PC-3 (cell line): Measurements from ENCODE around the gene TAF1B. TPM values are rescaled to one million over a fixed set of nuclear protein-coding genes. Genes with fewer than 3 reads are reported as not detected.

Source experiments
- ATAC-seq: fragments of 200-7000 bp; cut with Tn5 transposase; 2 replicates; pipeline ENCODE4 v1.9.1; 2020; ENCODE audit warnings: mild to moderate bottlenecking, moderate library complexity
- BruUV-seq: library from RNA; stranded (reverse); fragments of 400-500 nt; replicated peaks from 2 replicates; lab custom pipeline; 2021; lab: Mats Ljungman, UMichigan
- CTCF ChIA-PET: fragments of 300-600 bp; sonication (Branson Sonifier 250); formaldehyde crosslinking; loops from one replicate; lab custom pipeline; 2022; ENCODE audit warnings: antibody characterized with exemption; lab: Charles Lee
- POLR2A ChIA-PET: fragments of 300-600 bp; sonication (Branson Sonifier 250); formaldehyde crosslinking; loops from one replicate; lab custom pipeline; 2022; ENCODE audit warnings: antibody characterized with exemption; ENCODE audit not compliant: unreplicated experiment; lab: Charles Lee
- DNase-seq: peaks from one replicate; pipeline ENCODE4 v3.0.0-alpha.2; 2015
- H2AFZ ChIP-seq: fragments of 300-600 bp; sonication (generic); 2 replicates; pipeline ENCODE4 v1.6.0; 2016; ENCODE audit warnings: antibody characterized with exemption, low read length
- H3F3A ChIP-seq: fragments of 300-600 bp; sonication (generic); one replicate; pipeline ENCODE4 v1.6.0; 2017; ENCODE audit warnings: antibody characterized with exemption, low read length, control low read depth, mild to moderate bottlenecking; ENCODE audit not compliant: unreplicated experiment
- H3K27ac ChIP-seq: fragments of 300-600 bp; sonication (generic); 2 replicates; pipeline ENCODE4 v1.5.1; 2016; ENCODE audit warnings: mild to moderate bottlenecking, low read length
- H3K27me3 ChIP-seq: fragments of 300-600 bp; sonication (generic); 2 replicates; pipeline ENCODE4 v1.6.1; 2016; ENCODE audit warnings: low read length, mixed read lengths
- H3K36me3 ChIP-seq: fragments of 300-600 bp; sonication (generic); 2 replicates; pipeline ENCODE4 v1.6.1; 2016; ENCODE audit warnings: low read depth, mixed run types, low read length, mixed read lengths
- H3K4me1 ChIP-seq: fragments of 300-600 bp; sonication (generic); 2 replicates; pipeline ENCODE4 v1.5.1; 2016; ENCODE audit warnings: low read length; ENCODE audit not compliant: insufficient read depth
- H3K4me2 ChIP-seq: fragments of 300-600 bp; sonication (generic); 2 replicates; pipeline ENCODE4 v1.6.0; 2016; ENCODE audit warnings: low read length
- H3K4me3 ChIP-seq: fragments of 300-600 bp; sonication (generic); 2 replicates; pipeline ENCODE4 v1.5.1; 2016; ENCODE audit warnings: mild to moderate bottlenecking, low read length, mixed read lengths
- H3K79me2 ChIP-seq: fragments of 300-600 bp; sonication (generic); 2 replicates; pipeline ENCODE4 v1.6.1; 2017; ENCODE audit warnings: low read length, mixed read lengths
- H3K9ac ChIP-seq: fragments of 300-600 bp; sonication (generic); 2 replicates; pipeline ENCODE4 v1.6.0; 2016; ENCODE audit warnings: mild to moderate bottlenecking, low read length
- H3K9me2 ChIP-seq: fragments of 300-600 bp; sonication (generic); replicated peaks from 2 replicates; pipeline ENCODE4 v1.6.1; 2016; ENCODE audit warnings: mixed run types, low read length, mixed read lengths
- H3K9me3 ChIP-seq: fragments of 300-600 bp; sonication (generic); 2 replicates; pipeline ENCODE4 v1.6.1; 2016; ENCODE audit warnings: low read length, mixed read lengths
- H4K20me1 ChIP-seq: fragments of 300-600 bp; sonication (generic); 2 replicates; pipeline ENCODE4 v1.6.1; 2016; ENCODE audit warnings: low read length, mixed read lengths
- CTCF ChIP-seq: fragments of 300-600 bp; sonication (generic); conservative IDR thresholded peaks from 2 replicates; pipeline ENCODE4 v1.5.1; 2017; ENCODE audit warnings: antibody characterized with exemption, low read depth, mild to moderate bottlenecking, low read length
- EZH2 ChIP-seq: fragments of 300-600 bp; sonication (generic); IDR thresholded peaks from one replicate; pipeline ENCODE4 v1.6.1; 2017; ENCODE audit warnings: antibody characterized with exemption, mild to moderate bottlenecking, low read length; ENCODE audit not compliant: unreplicated experiment
- EZH2phosphoT487 ChIP-seq: fragments of 300-600 bp; sonication (generic); IDR thresholded peaks from 2 replicates; pipeline ENCODE4 v1.6.1; 2018; ENCODE audit warnings: mild to moderate bottlenecking, antibody characterized with exemption, low read length, borderline replicate concordance
- intact Hi-C: fragments of 100-400 bp; cut with micrococcal nuclease; formaldehyde crosslinking; loops from 2 replicates; pipeline ENCODE4 v1.9.0; 2023
- total RNA-seq: library from RNA; depleted of rRNA; stranded (reverse); fragments of >200 nt; gene quantifications from 2 replicates; pipeline ENCODE4 v1.2.3, GENCODE V29; 2014

The TAF1B gene
- total RNA-seq, 1 experiment from 2014 or later: 39.5 TPM

GRCh38 chr2:9941996-9942390 lies 98.7 kb downstream of the TAF1B start:
- POLR2A ChIA-PET: no interaction called here

GRCh38 chr2:9944330-9944758 lies 101.1 kb downstream of the TAF1B start:
- ATAC-seq (no peak), DNase-seq (no peak)
- Histone ChIP-seq H3K9me3 (no peaks in the 10 kb centered on the region), H3K36me3 (no peaks in the 10 kb centered on the region), H3K4me3 (no peak overlapping the region), H3K9ac (no peak overlapping the region), H3F3A (no peaks in the 10 kb centered on the region), H3K79me2 (no peaks in the 10 kb centered on the region), H3K4me2 (no peak overlapping the region), H2AFZ (no peak overlapping the region), H3K4me1 (peaks cover 30% of the 10 kb centered on the region), H4K20me1 (no peaks in the 10 kb centered on the region), H3K27me3 (no peaks in the 10 kb centered on the region), H3K9me2 (no peaks in the 10 kb centered on the region), H3K27ac (no peak overlapping the region)
- ChIA-PET POLR2A (no interaction called here), CTCF (no interaction called here)
- no TSS peak for BruUV-seq
- TF ChIP-seq EZH2: no peak
- TF ChIP-seq EZH2phosphoT487: no peak
- no peak for TF ChIP-seq CTCF
- intact Hi-C loops: no loop called here

More at GRCh38 chr2:9941996-9942390, 98.7 kb downstream of the TAF1B start:
- Histone ChIP-seq H3K9me3 (no peaks in the 10 kb centered on the region), H3K27me3 (no peaks in the 10 kb centered on the region), H4K20me1 (no peaks in the 10 kb centered on the region), H3K4me2 (no peak overlapping the region), H3K79me2 (no peaks in the 10 kb centered on the region), H2AFZ (no peak overlapping the region), H3K36me3 (no peaks in the 10 kb centered on the region), H3K9me2 (no peaks in the 10 kb centered on the region), H3K4me3 (no peak overlapping the region), H3F3A (no peaks in the 10 kb centered on the region), H3K4me1 (peaks cover 31% of the 10 kb centered on the region), H3K27ac (0 out of 2 replicates have a peak overlapping the region, but pooled peaks have one; percentile 83), H3K9ac (no peak overlapping the region)
- intact Hi-C loops: no loop called here
- no peak for TF ChIP-seq EZH2phosphoT487
- TF ChIP-seq CTCF: no peak
- no peak for TF ChIP-seq EZH2
- no TSS peak for BruUV-seq
- CTCF ChIA-PET: no interaction called here
- ATAC-seq: no peak
- DNase-seq: no peak

- no peak overlapping the region for H3K27ac ChIP-seq
- no peaks in the 10 kb centered on the region for H4K20me1 ChIP-seq
- peaks cover 17% of the 10 kb centered on the region for H3K4me1 ChIP-seq
- H3K27me3 ChIP-seq: no peaks in the 10 kb centered on the region
- no peak overlapping the region for H3K4me2 ChIP-seq
- CTCF ChIA-PET: interaction anchor here (0.5 kb wide), 1 partner anchor 226 kb away, joined by 7 read pairs; no protein-coding TSS in a partner anchor
- H3K79me2 ChIP-seq: no peaks in the 10 kb centered on the region
- no peak overlapping the region for H3K4me3 ChIP-seq
- H3K36me3 ChIP-seq: no peaks in the 10 kb centered on the region
- H3F3A ChIP-seq: no peaks in the 10 kb centered on the region
- TF ChIP-seq EZH2phosphoT487 (no peak), EZH2 (no peak), CTCF (no peak)
- ATAC-seq: no peak
- H2AFZ ChIP-seq: no peak overlapping the region
- POLR2A ChIA-PET: no interaction called here
- no peak for DNase-seq
- H3K9me3 ChIP-seq: no peaks in the 10 kb centered on the region
- no TSS peak for BruUV-seq
- H3K9me2 ChIP-seq: no peaks in the 10 kb centered on the region
- no peak overlapping the region for H3K9ac ChIP-seq
- intact Hi-C loops: no loop called here
Observed at GRCh38 chr2:9945596-9945995, 102.3 kb downstream of the TAF1B start.
